ENCODE results near the gene TRIP11.

GRCh38 chr14:91964011-91964410, 75.8 kb downstream of the TRIP11 start:
- TF ChIP-seq POLR2AphosphoS5 (IDR thresholded peaks at IDR 0.05; ENCODE audit: insufficient read depth in 1 of 2, low read depth in 1 of 2) (no peak), CTCF (IDR thresholded peaks at IDR 0.05) (no peak), POLR2A (IDR thresholded peaks at IDR 0.05) (no peak)
